Suprapubic skin (tissue), 4 donors: Measurements from ENCODE around the gene APC2.

ENCODE experiments used
- CTCF ChIP-seq, 2 donors: fragments of 200-600 bp in 1 of 2; fragments of 450-650 bp in 1 of 2; sonication (generic) in 1 of 2; IDR thresholded peaks; one replicate each; pipeline ENCODE4 v1.5.1; 2016 to 2019; ENCODE audit warnings: antibody characterized with exemption in 2 of 2, mild to moderate bottlenecking in 1 of 2, moderate library complexity in 1 of 2
- EP300 ChIP-seq: sonication (generic); formaldehyde crosslinking; IDR thresholded peaks from one replicate; pipeline ENCODE4 v1.6.1; 2017; ENCODE audit warnings: antibody characterized with exemption
- POLR2A ChIP-seq, 2 donors: fragments of 450-650 bp; IDR thresholded peaks; one replicate each; pipeline ENCODE4 v1.6.1; 2017; ENCODE audit warnings: antibody characterized with exemption in 2 of 2, mild to moderate bottlenecking in 2 of 2, moderate library complexity in 2 of 2
- POLR2AphosphoS5 ChIP-seq, 3 donors: sonication (generic); formaldehyde crosslinking; IDR thresholded peaks; one replicate each; pipeline ENCODE4 v1.6.1; 2017; ENCODE audit warnings: antibody characterized with exemption in 3 of 3

DNA sequence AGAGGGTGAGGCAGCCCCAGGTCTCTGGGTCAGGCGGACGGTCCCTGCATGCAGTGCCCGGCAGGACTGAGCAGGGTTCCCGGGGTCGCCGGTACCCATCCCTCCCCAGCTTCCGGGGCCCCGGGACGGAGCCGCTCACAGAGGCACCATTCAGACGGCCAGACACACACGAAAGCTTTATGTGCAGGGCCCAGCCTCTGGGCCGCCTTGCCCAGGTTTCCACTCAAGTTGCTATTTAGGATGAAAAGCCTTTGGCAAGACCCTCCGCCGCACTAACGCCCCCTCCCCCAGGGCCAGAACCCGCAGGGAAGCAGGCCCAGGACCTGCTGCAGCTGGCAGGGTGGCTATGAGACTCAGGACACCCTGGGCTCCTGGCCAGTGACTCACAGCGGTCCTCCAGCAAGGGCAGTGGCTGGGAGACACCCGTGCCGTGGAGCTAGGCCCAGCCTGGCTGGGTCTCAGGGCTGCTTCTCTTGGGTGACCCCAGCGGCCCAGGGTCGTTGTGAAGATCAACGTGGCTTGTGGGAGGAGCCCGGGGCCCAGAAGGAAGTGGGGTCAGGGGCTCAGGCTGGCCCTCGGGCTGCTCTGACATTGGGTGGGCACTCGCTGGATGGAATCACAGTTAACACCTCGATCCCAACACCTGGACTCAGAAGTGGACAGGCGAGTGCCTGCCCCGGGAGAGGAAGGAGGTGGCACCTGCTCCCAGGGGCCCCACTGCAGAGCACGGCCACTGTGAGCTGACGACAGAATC is 24.3 kb downstream of the APC2 start:
- TF ChIP-seq CTCF (IDR thresholded peaks at IDR 0.05), result no peak
- TF ChIP-seq POLR2A (IDR thresholded peaks at IDR 0.05), result no peak
- TF ChIP-seq POLR2AphosphoS5 (IDR thresholded peaks at IDR 0.05), result no peak
- no peak for TF ChIP-seq EP300
